ENCODE data around the gene PCLAF. TPM values are rescaled to one million over a fixed set of nuclear protein-coding genes. Genes with fewer than 3 reads are reported as not detected.
"Not testable (repeated sequence)": the region's sequence is repeated elsewhere in the genome, so short reads cannot be mapped to it uniquely, and the experiment has no call there.

The PCLAF gene
- total RNA-seq, 1 donor from 2014 or later: 2.8 TPM

GRCh38 chr15:64423970-64424369, 42.7 kb upstream of the PCLAF start:
- Histone ChIP-seq H3K36me3 (peaks cover 91% of the 10 kb centered on the region), H3K9me3 (no peaks in the 10 kb centered on the region), H3K4me3 (no peak overlapping the region), H3K27ac (no peak overlapping the region), H3K4me1 (no peaks in the 10 kb centered on the region), H3K27me3 (no peaks in the 10 kb centered on the region)
- DNase-seq (no peak), ATAC-seq (no peak)
- TF ChIP-seq, protein P1, sequence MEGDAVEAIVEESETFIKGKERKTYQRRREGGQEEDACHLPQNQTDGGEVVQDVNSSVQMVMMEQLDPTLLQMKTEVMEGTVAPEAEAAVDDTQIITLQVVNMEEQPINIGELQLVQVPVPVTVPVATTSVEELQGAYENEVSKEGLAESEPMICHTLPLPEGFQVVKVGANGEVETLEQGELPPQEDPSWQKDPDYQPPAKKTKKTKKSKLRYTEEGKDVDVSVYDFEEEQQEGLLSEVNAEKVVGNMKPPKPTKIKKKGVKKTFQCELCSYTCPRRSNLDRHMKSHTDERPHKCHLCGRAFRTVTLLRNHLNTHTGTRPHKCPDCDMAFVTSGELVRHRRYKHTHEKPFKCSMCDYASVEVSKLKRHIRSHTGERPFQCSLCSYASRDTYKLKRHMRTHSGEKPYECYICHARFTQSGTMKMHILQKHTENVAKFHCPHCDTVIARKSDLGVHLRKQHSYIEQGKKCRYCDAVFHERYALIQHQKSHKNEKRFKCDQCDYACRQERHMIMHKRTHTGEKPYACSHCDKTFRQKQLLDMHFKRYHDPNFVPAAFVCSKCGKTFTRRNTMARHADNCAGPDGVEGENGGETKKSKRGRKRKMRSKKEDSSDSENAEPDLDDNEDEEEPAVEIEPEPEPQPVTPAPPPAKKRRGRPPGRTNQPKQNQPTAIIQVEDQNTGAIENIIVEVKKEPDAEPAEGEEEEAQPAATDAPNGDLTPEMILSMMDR (IDR thresholded peaks at IDR 0.05): no peak
- intact Hi-C loops (cut with DNase I): no loop called here

DNA sequence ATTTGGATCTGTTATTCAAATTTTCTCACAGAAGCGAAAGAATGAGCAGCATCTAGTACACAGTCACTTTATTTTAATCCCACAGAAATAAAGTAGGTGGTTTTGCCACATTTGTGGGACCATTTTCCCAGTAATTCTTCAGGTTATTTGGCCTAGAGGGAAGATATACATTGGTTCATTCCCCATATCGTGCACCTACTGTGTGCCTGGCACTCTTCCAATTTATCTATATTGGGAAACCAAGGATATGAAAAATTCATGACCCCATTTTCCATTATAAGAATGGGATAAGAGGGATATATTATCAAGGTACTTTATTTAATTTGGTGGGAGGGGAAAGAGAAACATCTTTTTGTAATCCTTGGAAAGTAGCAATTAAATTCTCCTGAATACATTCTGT, 41.5 kb upstream of the PCLAF start:
- ATAC-seq: no peak
- no peak for DNase-seq
- Histone ChIP-seq H3K27ac (no peak overlapping the region), H3K9me3 (no peaks in the 10 kb centered on the region), H3K4me3 (no peak overlapping the region), H3K36me3 (peaks cover 95% of the 10 kb centered on the region), H3K27me3 (no peaks in the 10 kb centered on the region), H3K4me1 (no peaks in the 10 kb centered on the region)
- intact Hi-C loops (cut with DNase I): no loop called here
- TF ChIP-seq, protein P1 (IDR thresholded peaks at IDR 0.05): no peak

DNA sequence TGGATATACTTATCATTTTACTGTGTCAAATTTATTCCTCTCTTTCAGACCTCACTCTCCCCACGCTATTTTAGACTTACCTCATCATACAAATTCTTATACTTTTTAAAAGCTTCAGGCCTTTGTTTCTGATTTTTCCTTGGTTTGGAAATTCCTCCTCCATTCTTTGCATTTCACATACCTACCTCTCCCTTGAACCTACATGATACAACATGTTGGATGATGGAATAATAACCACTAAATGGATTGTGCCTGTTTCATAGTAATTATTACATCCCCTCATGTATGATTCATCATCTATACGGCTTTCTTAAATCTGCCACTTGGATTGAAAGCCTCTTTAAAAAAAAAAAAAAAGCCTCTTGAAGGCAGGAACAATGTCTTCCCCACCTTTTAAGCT, 31.0 kb upstream of the PCLAF start:
- TF ChIP-seq, protein P1 (IDR thresholded peaks at IDR 0.05): no peak
- ATAC-seq: no peak

GRCh38 chr15:64400583-64400982, 19.3 kb upstream of the PCLAF start:
- no peak overlapping the region for H3K27ac ChIP-seq
- intact Hi-C loops (cut with DNase I): no loop called here
- ATAC-seq (no peak), DNase-seq (no peak)
- H3K4me3 ChIP-seq: no peak overlapping the region
- H3K4me1 ChIP-seq: no peaks in the 10 kb centered on the region
- TF ChIP-seq, protein P1 (IDR thresholded peaks at IDR 0.05): no peak
- no peaks in the 10 kb centered on the region for H3K9me3 ChIP-seq
- H3K27me3 ChIP-seq: no peaks in the 10 kb centered on the region
- peaks cover 99% of the 10 kb centered on the region for H3K36me3 ChIP-seq

More for the DNA sequence above, 31.0 kb upstream of the PCLAF start:
- no peak overlapping the region for H3K4me3 ChIP-seq
- H3K27me3 ChIP-seq: no peaks in the 10 kb centered on the region
- H3K4me1 ChIP-seq: no peaks in the 10 kb centered on the region
- intact Hi-C loops (cut with DNase I): no loop called here
- H3K27ac ChIP-seq: no peak overlapping the region
- DNase-seq: no peak
- no peaks in the 10 kb centered on the region for H3K9me3 ChIP-seq
- peaks cover 86% of the 10 kb centered on the region for H3K36me3 ChIP-seq

- Histone ChIP-seq H3K4me1 (no peaks in the 10 kb centered on the region), H3K9me3 (no peaks in the 10 kb centered on the region), H3K4me3 (no peak overlapping the region), H3K27me3 (no peaks in the 10 kb centered on the region), H3K27ac (no peak overlapping the region), H3K36me3 (peaks cover 98% of the 10 kb centered on the region)
- intact Hi-C loops (cut with DNase I): no loop called here
- ATAC-seq (no peak), DNase-seq (no peak)
- TF ChIP-seq, protein P1 (IDR thresholded peaks at IDR 0.05): no peak
Observed at GRCh38 chr15:64398575-64398974, 17.3 kb upstream of the PCLAF start.

DNA sequence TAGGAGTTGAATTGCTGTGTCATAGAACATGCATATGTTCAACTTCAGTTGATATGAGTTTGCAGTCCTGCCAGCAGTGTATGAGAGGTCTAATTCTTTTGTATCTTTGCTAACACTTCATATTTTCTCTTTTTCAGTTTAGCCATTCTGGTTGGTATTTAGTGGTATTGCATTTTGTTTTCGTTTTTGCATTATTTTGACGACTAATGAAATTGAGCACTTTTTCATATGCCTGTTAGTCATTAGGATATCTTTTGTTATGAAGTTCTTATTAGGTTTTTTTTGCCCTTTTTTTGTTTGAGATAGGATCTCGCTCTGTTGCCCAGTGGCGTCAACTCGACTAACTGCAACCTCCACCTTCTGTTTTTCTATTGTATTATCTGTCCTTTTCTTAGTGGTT, 15.5 kb upstream of the PCLAF start:
- no peaks in the 10 kb centered on the region for H3K9me3 ChIP-seq
- TF ChIP-seq, protein P1 (IDR thresholded peaks at IDR 0.05): no peak
- no peaks in the 10 kb centered on the region for H3K4me1 ChIP-seq
- no peak for DNase-seq
- no peak overlapping the region for H3K4me3 ChIP-seq
- no peak for ATAC-seq
- H3K36me3 ChIP-seq: peaks cover 91% of the 10 kb centered on the region
- H3K27me3 ChIP-seq: no peaks in the 10 kb centered on the region
- intact Hi-C loops (cut with DNase I): no loop called here
- no peak overlapping the region for H3K27ac ChIP-seq

DNA sequence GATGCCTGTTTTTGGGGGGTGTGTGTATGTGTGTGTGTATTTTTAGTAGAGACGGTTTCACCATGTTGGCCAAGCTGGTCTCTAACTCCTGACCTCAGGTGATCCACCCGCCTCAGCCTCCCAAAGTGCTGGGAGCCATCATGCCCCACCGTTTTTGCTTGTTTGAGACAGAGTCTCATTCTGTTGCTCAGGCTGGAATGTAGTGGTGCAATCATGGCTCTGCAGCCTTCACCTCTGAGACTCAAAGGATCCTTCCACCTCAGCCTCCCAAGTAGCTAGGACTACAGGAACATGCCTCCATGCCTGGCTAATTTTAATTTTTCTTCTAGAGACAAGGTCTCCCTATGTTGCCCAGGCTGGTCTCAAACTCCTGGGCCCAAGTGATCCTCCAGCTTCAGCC, 11.2 kb upstream of the PCLAF start:
- peaks cover 48% of the 10 kb centered on the region for H3K36me3 ChIP-seq
- H3K4me3 ChIP-seq; DNase-seq; H3K27ac ChIP-seq; ATAC-seq; H3K4me1 ChIP-seq; H3K9me3 ChIP-seq; H3K27me3 ChIP-seq; intact Hi-C loops (cut with DNase I): not testable (repeated sequence)
